Activated CD8-positive, alpha-beta memory T cell treated with anti-CD3 and anti-CD28 coated beads, Interleukin-2, amount 50 U/mL, for 1 hour (primary cell): ENCODE measurements around the gene JAKMIP1.
A peak's percentile ranks its signal among the peaks of the same experiment; 100 is the strongest.
"Not testable (repeated sequence)": the region's sequence is repeated elsewhere in the genome, so short reads cannot be mapped to it uniquely, and the experiment has no call there.

Experiments used
- DNase-seq: peaks from one replicate; pipeline ENCODE4 v3.0.0-alpha.2; 2020; ENCODE audit errors: extremely low read depth

The JAKMIP1 gene

GRCh38 chr4:6143603-6144181 is 56.7 kb downstream of the JAKMIP1 start:
- DNase-seq, result no peak

- no peak for DNase-seq
Measured at GRCh38 chr4:6142935-6143602, 57.3 kb downstream of the JAKMIP1 start.

- DNase-seq, result no peak
Measured at GRCh38 chr4:6142511-6142910, 57.8 kb downstream of the JAKMIP1 start.

- DNase-seq, result no peak
Measured at GRCh38 chr4:6141554-6141953, 58.8 kb downstream of the JAKMIP1 start.

- DNase-seq, result not testable (repeated sequence)
Measured at GRCh38 chr4:6141021-6141420, 59.3 kb downstream of the JAKMIP1 start.

GRCh38 chr4:6137747-6138135 is 62.6 kb downstream of the JAKMIP1 start:
- no peak for DNase-seq

GRCh38 chr4:6137027-6137746 is 63.2 kb downstream of the JAKMIP1 start:
- DNase-seq, result no peak

GRCh38 chr4:6134612-6135220 is 65.6 kb downstream of the JAKMIP1 start:
- peak; percentile 2 for DNase-seq

GRCh38 chr4:6132716-6133115 is 67.6 kb downstream of the JAKMIP1 start:
- no peak for DNase-seq

- DNase-seq, result no peak
Measured at GRCh38 chr4:6128221-6128850, 72.0 kb downstream of the JAKMIP1 start.

- DNase-seq, result no peak
Measured at GRCh38 chr4:6126971-6127745, 73.2 kb downstream of the JAKMIP1 start.

- DNase-seq, result no peak
Measured at GRCh38 chr4:6125103-6125651, 75.2 kb downstream of the JAKMIP1 start.

GRCh38 chr4:6124386-6125102 is 75.8 kb downstream of the JAKMIP1 start:
- DNase-seq, result no peak

- DNase-seq, result no peak
Measured at GRCh38 chr4:6123976-6124375, 76.4 kb downstream of the JAKMIP1 start.

- no peak for DNase-seq
Measured at GRCh38 chr4:6123541-6123940, 76.8 kb downstream of the JAKMIP1 start.

GRCh38 chr4:6123116-6123515 is 77.2 kb downstream of the JAKMIP1 start:
- no peak for DNase-seq

- DNase-seq, result no peak
Measured at GRCh38 chr4:6122496-6122895, 77.9 kb downstream of the JAKMIP1 start.

GRCh38 chr4:6121941-6122340 is 78.4 kb downstream of the JAKMIP1 start:
- no peak for DNase-seq

- no peak for DNase-seq
Measured at GRCh38 chr4:6121276-6121850, 79.0 kb downstream of the JAKMIP1 start.

GRCh38 chr4:6120361-6120760 is 80.0 kb downstream of the JAKMIP1 start:
- no peak for DNase-seq
